Adrenal gland (tissue), 12 donors: ENCODE measurements around the gene STARD7. TPM values are rescaled to one million over a fixed set of nuclear protein-coding genes. Genes with fewer than 3 reads are reported as not detected.
"Not testable (repeated sequence)": the region's sequence is repeated elsewhere in the genome, so short reads cannot be mapped to it uniquely, and the experiment has no call there.

Source experiments
- DNase-seq, 7 donors: peaks; one replicate each; pipeline ENCODE4 v3.0.0-alpha.2; 2019 to 2020
- H3K27ac ChIP-seq, 5 donors: fragments of 200-600 bp; sonication (generic) in 4 of 5; 1 replicate in 3 of 5; 2 replicates in 2 of 5; pipeline versions ENCODE4 v1.5.1 to v1.8.0; 2016 to 2020; ENCODE audit warnings: mild to moderate bottlenecking in 1 of 5
- H3K27me3 ChIP-seq: fragments of 200-600 bp; 2 replicates; pipeline ENCODE4 v1.8.0; 2021
- H3K36me3 ChIP-seq, 2 donors: fragments of 200-600 bp; replicated peaks in 1 of 2; 1 replicate in 1 of 2; 2 replicates in 1 of 2; pipeline versions ENCODE4 v1.5.1 to v1.8.0; 2018 to 2022
- H3K4me1 ChIP-seq, 2 donors: fragments of 200-600 bp; replicated peaks in 1 of 2; 1 replicate in 1 of 2; 2 replicates in 1 of 2; pipeline versions ENCODE4 v1.5.1 to v1.8.0; 2018 to 2021
- H3K4me3 ChIP-seq, 4 donors: fragments of 200-600 bp; sonication (generic) in 3 of 4; one replicate each; pipeline ENCODE4 v1.5.1; 2016 to 2018
- H3K9me3 ChIP-seq, 3 donors: fragments of 200-600 bp; sonication (generic) in 1 of 3; replicated peaks in 1 of 3; 1 replicate in 2 of 3; 2 replicates in 1 of 3; pipeline versions ENCODE4 v1.5.1 to v1.8.0; 2016 to 2021
- POLR2A ChIP-seq, 2 donors: fragments of 450-650 bp; IDR thresholded peaks; one replicate each; pipeline ENCODE4 v1.6.1; 2017; ENCODE audit warnings: antibody characterized with exemption in 2 of 2, mild to moderate bottlenecking in 2 of 2, moderate library complexity in 1 of 2
- WGBS, 4 donors: extraction: QIAGEN DNeasy Blood & Tissue Kit in 2 of 4; methylation state at CpG; one replicate each; pipeline versions ENCODE4 v1.1.5 to v1.1.7; 2013 to 2017; 5-methylcytosine and 5-hydroxymethylcytosine counted together
- intact Hi-C, 2 donors: fragments of 100-400 bp; cut with DNase I; formaldehyde crosslinking; loops; one replicate each; pipeline versions ENCODE4 v1.14.1 to v1.15.0; 2022 to 2023
- polyA plus RNA-seq, 3 donors: library from polyadenylated mRNA; stranded (reverse); fragments of 200-250 nt in 2 of 3; fragments of 350-450 nt in 1 of 3; fragmentation: Illumina TruSeq in 1 of 3; extraction: RNeasy Lipid Tissue Mini Kit (QIAGEN cat#74804) in 1 of 3; gene quantifications; one replicate each; pipeline ENCODE4 v1.2.3, GENCODE V29; 2013 to 2014
- total RNA-seq, 9 donors: library from RNA; depleted of rRNA in 4 of 9; stranded (reverse); fragments of >200 nt in 4 of 9; fragments of 120-200 nt in 1 of 9; fragmentation: NEBNext Ultra II Directional in 1 of 9; extraction: Animal tissue kit (Norgen Biotek cat#: 25700) in 1 of 9; gene quantifications; one replicate each; pipeline versions ENCODE4 v1.1.0 to v1.2.4, GENCODE V29; 2013 to 2023
- TF ChIP-seq, protein P1 (sequence below), 6 experiments: fragments of 450-650 bp in 4 of 6; fragments of 200-600 bp in 2 of 6; sonication (generic) in 1 of 6; IDR thresholded peaks; 1 replicate in 5 of 6; 2 replicates in 1 of 6; pipeline versions ENCODE4 v1.5.1 to v1.8.0; 2016 to 2021; ENCODE audit warnings: antibody characterized with exemption in 6 of 6, mild to moderate bottlenecking in 2 of 6, moderate library complexity in 1 of 6
- donor health status: healthy with polysubstance abuse.
- donor health status: Bipolar disorder and iron deficiency.
- donor health status: DM: yes; HTN: yes; CAD: no.
- donor health status: DM: no; HTN: no; CAD: no.
- donor health status: DM: no; HTN: no; CAD: no.
- donor health status: DM: yes; HTN: yes; CAD: no.

Gene STARD7
- total and polyA plus RNA-seq, 12 donors = 37.8 to 209 (median 160) TPM

GRCh38 chr2:96143231-96143847 lies 65.3 kb downstream of the STARD7 start:
- intact Hi-C loops = loop anchor here in 1 of 2 donors (10.0 kb wide), 1 partner anchor 121 kb away; the partner anchor contains the start of genes CIAO1 and TMEM127
- Histone ChIP-seq H3K27ac (no peak overlapping the region), H3K27me3 (no peaks in the 10 kb centered on the region), H3K36me3 (no peaks in the 10 kb centered on the region), H3K9me3 (no peaks in the 10 kb centered on the region), H3K4me1 (peaks cover 16 to 27% of the 10 kb centered on the region in 2 donors), H3K4me3 (no peak overlapping the region)
- peak in 1 of 7 donors; percentile 4 for DNase-seq
- TF ChIP-seq POLR2A (IDR thresholded peaks at IDR 0.05) = no peak
- TF ChIP-seq, protein P1, sequence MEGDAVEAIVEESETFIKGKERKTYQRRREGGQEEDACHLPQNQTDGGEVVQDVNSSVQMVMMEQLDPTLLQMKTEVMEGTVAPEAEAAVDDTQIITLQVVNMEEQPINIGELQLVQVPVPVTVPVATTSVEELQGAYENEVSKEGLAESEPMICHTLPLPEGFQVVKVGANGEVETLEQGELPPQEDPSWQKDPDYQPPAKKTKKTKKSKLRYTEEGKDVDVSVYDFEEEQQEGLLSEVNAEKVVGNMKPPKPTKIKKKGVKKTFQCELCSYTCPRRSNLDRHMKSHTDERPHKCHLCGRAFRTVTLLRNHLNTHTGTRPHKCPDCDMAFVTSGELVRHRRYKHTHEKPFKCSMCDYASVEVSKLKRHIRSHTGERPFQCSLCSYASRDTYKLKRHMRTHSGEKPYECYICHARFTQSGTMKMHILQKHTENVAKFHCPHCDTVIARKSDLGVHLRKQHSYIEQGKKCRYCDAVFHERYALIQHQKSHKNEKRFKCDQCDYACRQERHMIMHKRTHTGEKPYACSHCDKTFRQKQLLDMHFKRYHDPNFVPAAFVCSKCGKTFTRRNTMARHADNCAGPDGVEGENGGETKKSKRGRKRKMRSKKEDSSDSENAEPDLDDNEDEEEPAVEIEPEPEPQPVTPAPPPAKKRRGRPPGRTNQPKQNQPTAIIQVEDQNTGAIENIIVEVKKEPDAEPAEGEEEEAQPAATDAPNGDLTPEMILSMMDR (IDR thresholded peaks at IDR 0.05) = no peak
- 89 to 97% (median 92%) methylated on average over 8 to 10 of the region's 10 CpGs for WGBS, 4 donors

GRCh38 chr2:96142217-96143113 lies 66.2 kb downstream of the STARD7 start:
- H3K27ac ChIP-seq = no peak overlapping the region
- H3K27me3 ChIP-seq = no peaks in the 10 kb centered on the region
- no peak overlapping the region for H3K4me3 ChIP-seq
- intact Hi-C loops = loop anchor here in 1 of 2 donors (10.0 kb wide), 1 partner anchor 122 kb away; the partner anchor contains the start of genes CIAO1 and TMEM127
- H3K9me3 ChIP-seq = no peaks in the 10 kb centered on the region
- DNase-seq = peak in 1 of 7 donors; percentile 6
- H3K4me1 ChIP-seq = peaks cover 16 to 27% of the 10 kb centered on the region in 2 donors
- WGBS, 4 donors = 88 to 96% (median 90%) methylated on average over 9 to 26 of the region's 26 CpGs
- H3K36me3 ChIP-seq = no peaks in the 10 kb centered on the region
- TF ChIP-seq, protein P1 (IDR thresholded peaks at IDR 0.05) = no peak
- TF ChIP-seq POLR2A (IDR thresholded peaks at IDR 0.05) = no peak

DNA sequence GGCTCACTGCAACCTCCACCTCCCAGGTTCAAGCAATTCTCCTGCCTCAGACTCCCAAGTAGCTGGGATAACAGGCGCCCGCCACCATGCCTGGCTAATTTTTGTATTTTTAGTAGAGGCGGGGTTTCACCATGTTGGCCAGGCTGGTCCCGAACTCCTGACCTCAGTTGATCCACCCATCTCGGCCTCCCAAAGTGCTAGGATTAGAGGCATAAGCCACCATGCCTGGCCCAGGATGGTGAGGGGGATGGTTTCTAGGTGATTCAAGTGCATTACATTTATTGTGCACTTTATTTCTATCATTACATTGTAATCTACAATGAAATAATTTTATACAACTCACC lies 67.0 kb downstream of the STARD7 start:
- H3K27ac ChIP-seq, DNase-seq, H3K4me3 ChIP-seq, H3K9me3 ChIP-seq, H3K27me3 ChIP-seq, H3K36me3 ChIP-seq: not testable (repeated sequence)
- 91 to 99% (median 93%) methylated on average over 5 of the region's 5 CpGs for WGBS, 4 donors
- intact Hi-C loops = loop anchor here in 1 of 2 donors (2.0 to 10.0 kb wide), 2 partner anchors 33 to 123 kb away; partner anchors contain the start of genes CIAO1 and TMEM127
- peaks cover 8 to 19% of the 10 kb centered on the region in 2 donors for H3K4me1 ChIP-seq

DNA sequence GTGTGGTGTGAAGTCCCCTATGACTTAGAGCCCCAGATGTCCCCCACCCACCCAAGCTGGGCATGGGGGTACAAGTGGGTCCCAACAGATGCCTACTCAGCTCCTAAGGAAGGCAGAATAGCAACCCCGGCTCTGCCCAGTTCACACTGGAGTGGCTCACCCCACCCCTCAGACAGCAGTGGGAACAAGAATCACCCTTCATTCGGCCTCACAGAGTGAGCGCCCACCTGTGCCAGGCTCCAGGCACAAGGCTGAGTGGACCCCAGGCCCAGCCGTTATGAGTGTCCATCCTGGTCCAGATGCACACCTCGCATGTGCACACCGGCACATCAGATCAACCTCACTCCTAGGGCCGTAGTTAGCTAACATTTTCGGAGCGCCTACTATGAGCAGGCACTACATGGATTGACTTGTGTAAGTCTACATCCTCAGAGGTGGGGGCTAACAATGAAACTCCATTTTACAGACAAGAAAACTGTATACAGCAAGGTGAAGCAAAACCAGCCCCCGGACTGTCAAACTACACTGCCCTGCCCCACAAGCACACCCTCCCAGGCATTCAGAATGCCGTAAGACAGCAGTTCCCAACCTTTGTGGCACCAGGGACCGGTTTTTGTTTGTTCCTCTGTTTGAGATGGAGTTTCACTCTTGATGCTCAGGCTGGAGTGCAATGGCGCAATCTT lies 67.5 kb downstream of the STARD7 start:
- Histone ChIP-seq H3K27ac (no peak overlapping the region), H3K4me3 (no peak overlapping the region), H3K4me1 (peaks cover 8 to 14% of the 10 kb centered on the region in 2 donors), H3K9me3 (no peaks in the 10 kb centered on the region), H3K27me3 (no peaks in the 10 kb centered on the region), H3K36me3 (no peaks in the 10 kb centered on the region)
- intact Hi-C loops = loop anchor here in 1 of 2 donors (2.0 to 10.0 kb wide), 2 partner anchors 34 to 124 kb away; partner anchors contain the start of genes CIAO1 and TMEM127
- 89 to 94% (median 91%) methylated on average over 2 to 13 of the region's 13 CpGs for WGBS, 4 donors
- no peak for DNase-seq
- no peak for TF ChIP-seq POLR2A (IDR thresholded peaks at IDR 0.05)
- TF ChIP-seq, protein P1 (IDR thresholded peaks at IDR 0.05) = no peak
